AG10803 (cell line): ENCODE data around the gene TUBB2A.

Experiments used
- DNase-seq: peaks from one replicate; pipeline ENCODE4 v3.0.0; 2010; ENCODE audit warnings: low read depth
- H3K4me3 ChIP-seq: 2 replicates; pipeline ENCODE4 v1.5.1; 2011; ENCODE audit warnings: mild to moderate bottlenecking, low read length, control low read depth
- TF ChIP-seq, protein P1 (sequence below): conservative IDR thresholded peaks from 2 replicates; pipeline ENCODE4 v1.5.1; 2011; ENCODE audit warnings: mild to moderate bottlenecking, low read length, control low read depth, inconsistent platforms

Gene TUBB2A

DNA sequence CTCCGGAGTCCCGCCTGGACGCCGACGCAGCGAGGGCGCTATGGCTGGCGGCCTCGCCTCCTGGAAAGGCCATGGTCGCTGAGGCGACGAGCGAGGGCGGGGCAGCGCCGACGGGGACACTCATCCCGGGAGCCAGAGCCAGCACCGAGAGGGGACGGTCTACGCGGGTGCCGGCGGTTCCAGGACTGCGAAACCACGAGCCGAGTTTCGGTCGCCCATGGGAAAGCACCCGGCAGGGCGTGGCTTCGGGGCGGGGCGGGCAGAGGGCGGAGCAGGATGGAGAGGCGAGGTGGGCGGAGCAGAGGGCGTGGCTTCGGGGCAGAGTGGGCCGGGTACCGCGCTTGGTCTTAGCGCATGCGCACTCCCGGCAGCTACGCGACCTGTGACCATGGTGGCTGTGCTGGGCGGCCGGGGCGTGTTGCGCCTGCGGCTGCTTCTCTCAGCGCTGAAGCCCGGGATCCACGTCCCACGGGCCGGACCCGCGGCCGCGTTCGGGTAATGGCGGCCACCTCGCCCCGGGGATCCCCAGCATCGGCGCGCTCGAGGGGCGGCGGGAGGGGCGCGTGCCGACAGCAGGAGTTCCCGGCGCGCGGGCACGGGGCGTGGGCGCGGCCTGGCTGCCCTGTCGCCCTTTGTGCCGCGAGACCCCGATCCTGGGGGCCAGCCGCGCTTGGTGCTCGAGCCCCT, 38.8 kb downstream of the TUBB2A start, which contains the start of gene BPHL:
TSS of gene BPHL (plus strand) at position 359 of the 687 bp plus-strand sequence. CDS start at position 389, 30 bp downstream.
- TF ChIP-seq, protein P1, sequence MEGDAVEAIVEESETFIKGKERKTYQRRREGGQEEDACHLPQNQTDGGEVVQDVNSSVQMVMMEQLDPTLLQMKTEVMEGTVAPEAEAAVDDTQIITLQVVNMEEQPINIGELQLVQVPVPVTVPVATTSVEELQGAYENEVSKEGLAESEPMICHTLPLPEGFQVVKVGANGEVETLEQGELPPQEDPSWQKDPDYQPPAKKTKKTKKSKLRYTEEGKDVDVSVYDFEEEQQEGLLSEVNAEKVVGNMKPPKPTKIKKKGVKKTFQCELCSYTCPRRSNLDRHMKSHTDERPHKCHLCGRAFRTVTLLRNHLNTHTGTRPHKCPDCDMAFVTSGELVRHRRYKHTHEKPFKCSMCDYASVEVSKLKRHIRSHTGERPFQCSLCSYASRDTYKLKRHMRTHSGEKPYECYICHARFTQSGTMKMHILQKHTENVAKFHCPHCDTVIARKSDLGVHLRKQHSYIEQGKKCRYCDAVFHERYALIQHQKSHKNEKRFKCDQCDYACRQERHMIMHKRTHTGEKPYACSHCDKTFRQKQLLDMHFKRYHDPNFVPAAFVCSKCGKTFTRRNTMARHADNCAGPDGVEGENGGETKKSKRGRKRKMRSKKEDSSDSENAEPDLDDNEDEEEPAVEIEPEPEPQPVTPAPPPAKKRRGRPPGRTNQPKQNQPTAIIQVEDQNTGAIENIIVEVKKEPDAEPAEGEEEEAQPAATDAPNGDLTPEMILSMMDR, result no peak
- H3K4me3 ChIP-seq, result peak within 1 kb of the TSS; percentile 83
- peak; percentile 89 for DNase-seq

DNA sequence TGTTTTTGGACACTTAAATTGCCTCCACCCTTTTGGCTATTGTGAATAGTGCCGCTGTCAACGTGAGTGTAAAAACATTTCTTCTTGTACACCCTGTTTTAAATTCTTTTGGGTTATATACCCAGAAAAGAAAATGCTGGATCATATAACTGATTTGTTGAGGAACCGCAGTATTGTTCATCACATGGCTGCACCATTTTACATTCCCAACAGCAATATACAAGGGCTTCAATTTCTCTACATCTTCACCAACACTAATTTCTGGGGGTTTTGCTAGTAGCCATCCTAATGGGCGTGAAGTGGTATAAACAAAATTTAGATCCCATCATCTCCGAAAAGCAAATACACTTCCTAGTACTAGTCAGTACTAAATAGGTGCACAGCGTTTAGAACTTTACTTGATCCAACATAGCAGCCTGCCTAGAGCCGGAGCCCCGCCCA, 39.4 kb downstream of the TUBB2A start:
- peak overlapping the region; percentile 83 for H3K4me3 ChIP-seq
- DNase-seq, result no peak

DNA sequence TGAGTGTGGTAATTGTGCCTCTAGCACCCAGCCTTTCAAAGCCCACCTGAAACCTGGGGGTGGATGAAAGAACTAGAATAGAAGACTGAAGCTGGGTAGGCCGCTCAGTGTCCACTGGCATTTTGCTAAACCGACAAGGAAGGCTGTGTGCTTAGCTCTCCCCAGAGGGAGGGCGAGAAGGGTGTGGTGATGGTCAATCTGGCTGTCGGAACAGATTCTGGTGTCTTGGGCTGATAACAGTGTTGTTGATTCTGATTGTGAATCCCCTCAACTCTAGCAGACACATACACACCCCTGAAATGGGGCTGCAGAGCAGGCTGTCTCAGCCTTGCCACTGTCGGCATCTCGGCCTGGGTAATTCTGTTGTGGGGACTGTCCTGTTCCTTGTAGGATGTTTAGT, 43.0 kb downstream of the TUBB2A start:
- TF ChIP-seq, protein P1, result no peak
- no peak overlapping the region for H3K4me3 ChIP-seq
- DNase-seq, result no peak

More for the DNA sequence above, 39.4 kb downstream of the TUBB2A start:
- TF ChIP-seq, protein P1, result no peak

DNA sequence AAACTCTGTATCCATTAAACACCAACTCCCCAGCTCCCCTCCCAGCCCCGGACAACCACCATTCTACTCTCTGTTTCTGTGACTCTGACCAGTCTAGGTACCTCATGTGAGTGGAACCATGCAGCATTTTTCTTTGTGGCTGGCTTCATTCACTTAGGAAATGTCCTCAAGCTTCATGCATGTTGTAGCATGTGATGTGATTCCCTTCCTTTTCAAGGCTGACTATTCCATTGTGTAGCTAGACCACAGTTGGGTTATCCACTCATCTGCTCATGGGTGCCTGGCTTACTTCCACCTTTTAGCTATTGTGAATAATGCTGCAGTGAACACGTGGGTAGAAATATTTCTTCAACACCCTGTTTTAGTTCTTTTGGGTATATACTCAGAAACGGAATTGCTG, 47.6 kb downstream of the TUBB2A start:
- no peak for DNase-seq
- TF ChIP-seq, protein P1, result no peak
- no peak overlapping the region for H3K4me3 ChIP-seq

DNA sequence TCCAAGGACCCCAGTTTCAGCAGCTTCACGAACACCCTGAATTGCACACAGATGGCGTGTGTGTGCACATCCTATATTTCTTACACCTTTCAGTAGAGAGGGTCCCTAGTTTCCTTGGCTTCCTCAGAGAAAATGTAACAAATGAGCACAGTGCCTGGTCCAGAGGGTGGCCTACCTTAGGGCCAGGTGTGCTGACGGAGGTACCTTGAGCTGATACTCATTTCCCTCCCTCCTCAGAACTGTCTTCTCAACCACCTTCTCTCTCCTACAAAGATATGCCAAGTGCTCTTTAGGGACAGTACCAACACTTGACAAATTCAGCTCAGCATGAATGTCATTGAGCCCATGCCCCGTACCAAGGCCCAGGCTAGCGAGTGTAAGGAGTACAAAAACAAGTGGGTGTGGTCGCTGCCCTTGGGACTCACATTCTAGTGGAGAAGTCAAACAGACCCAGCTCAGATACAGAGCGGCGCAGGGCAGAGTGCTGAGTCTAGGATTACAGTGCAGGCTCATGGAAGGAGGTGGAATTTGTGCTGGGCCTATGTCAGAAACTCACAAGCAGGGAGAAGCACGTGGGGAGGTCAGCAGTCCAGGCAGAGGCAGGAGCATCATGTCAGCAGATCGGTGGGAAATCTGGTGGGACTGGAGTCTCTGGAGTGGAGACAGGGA, 48.5 kb downstream of the TUBB2A start:
- TF ChIP-seq, protein P1, result no peak
- no peak overlapping the region for H3K4me3 ChIP-seq
- no peak for DNase-seq
